Gastroesophageal sphincter (tissue), 3 donors: ENCODE measurements around the gene PREB.

ENCODE experiments used
- CTCF ChIP-seq, 4 experiments: fragments of 200-600 bp in 2 of 4; fragments of 450-650 bp in 2 of 4; sonication (generic) in 1 of 4; IDR thresholded peaks; one replicate each; pipeline ENCODE4 v1.5.1; 2017 to 2019; ENCODE audit warnings: antibody characterized with exemption in 4 of 4, mild to moderate bottlenecking in 2 of 4, moderate library complexity in 2 of 4
- EP300 ChIP-seq: sonication (generic); formaldehyde crosslinking; IDR thresholded peaks from one replicate; pipeline ENCODE4 v1.6.1; 2017; ENCODE audit warnings: antibody characterized with exemption, mild to moderate bottlenecking
- POLR2A ChIP-seq, 2 donors: fragments of 450-650 bp; IDR thresholded peaks; one replicate each; pipeline ENCODE4 v1.6.1; 2017; ENCODE audit warnings: antibody characterized with exemption in 2 of 2, mild to moderate bottlenecking in 2 of 2, moderate library complexity in 1 of 2
- POLR2AphosphoS5 ChIP-seq: sonication (generic); formaldehyde crosslinking; IDR thresholded peaks from one replicate; pipeline ENCODE4 v1.6.1; 2017; ENCODE audit warnings: antibody characterized with exemption

DNA sequence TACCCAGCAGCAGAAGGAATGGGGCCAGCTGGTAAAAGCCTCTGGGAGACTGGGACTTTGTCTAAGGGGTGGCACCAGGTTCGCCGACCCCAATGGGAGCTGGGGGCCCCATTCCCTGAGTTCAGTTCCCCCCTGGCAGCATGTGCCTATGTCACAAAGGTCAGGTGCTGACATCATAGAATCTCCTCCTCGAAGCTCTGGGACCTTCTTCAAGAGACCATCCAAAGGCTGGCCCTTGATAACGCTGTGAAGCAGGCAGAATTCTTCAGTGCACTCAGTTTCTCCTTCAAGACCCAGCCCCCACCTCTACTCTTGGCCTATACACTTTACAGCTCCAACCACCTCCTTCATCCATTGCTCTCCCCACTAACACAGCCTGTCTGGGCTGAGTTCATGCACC lies 4.9 kb upstream of the PREB start, which contains the start of gene PRR30:
- TF ChIP-seq EP300 (no peak), CTCF (IDR thresholded peaks at IDR 0.05) (no peak), POLR2A (IDR thresholded peaks at IDR 0.05) (no peak), POLR2AphosphoS5 (no peak)
